Ovary (tissue), 3 donors: Measurements from ENCODE around the gene TSEN34.

Experiments
- POLR2A ChIP-seq: fragments of 450-650 bp; IDR thresholded peaks from one replicate; pipeline ENCODE4 v1.6.1; 2017; ENCODE audit warnings: antibody characterized with exemption, mild to moderate bottlenecking, moderate library complexity
- TF ChIP-seq, protein P1 (sequence below), 3 donors: fragments of 450-650 bp in 2 of 3; fragments of 200-600 bp in 1 of 3; IDR thresholded peaks; one replicate each; pipeline versions ENCODE4 v1.5.1 to v1.8.0; 2016 to 2022; ENCODE audit warnings: antibody characterized with exemption in 3 of 3, mild to moderate bottlenecking in 1 of 3
- donor health status: DM: no; HTN: no; CAD: no.

DNA sequence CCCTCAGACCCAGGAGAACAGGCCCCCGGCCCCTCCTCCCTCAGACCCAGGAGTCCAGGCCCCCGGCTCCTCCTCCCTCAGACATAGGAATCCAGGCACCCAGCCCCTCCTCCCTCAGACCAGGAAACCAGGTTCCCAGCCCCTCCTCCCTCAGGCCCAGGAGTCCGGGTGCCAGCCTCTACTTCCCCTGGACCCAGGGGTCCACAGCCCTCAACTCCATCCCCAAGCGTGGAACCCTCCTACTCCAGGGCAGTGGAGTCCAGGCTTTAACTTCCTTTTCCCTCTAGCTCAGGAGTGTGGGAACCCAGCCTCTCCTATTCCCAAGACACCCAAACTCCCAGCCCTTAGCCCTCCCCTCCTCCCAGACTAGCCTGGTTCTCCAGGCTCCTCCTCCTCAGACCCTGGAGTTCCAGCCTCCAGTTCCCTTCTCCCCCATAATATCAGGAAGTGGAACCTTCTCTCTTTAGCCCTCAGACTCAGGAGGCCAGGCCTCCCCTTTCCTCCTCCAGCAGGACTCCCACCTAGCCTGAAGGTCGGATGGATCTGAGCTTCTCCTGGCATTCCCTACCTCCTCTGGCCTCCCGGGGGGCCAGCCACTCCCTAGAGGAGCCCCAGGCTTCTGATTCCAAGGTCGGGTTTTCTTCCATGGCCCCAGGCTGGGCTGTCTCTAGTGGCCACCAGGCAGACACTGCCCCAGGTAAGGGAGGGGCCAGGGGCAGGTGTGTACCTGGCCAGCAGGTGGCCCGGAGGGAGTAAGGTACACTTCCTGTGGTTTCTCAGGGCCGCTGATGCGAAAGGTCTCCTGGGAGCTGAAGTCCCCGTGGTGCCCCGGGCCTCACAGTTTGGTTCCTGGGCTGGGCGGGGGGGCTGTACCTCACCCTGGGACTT is 18.4 kb upstream of the TSEN34 start, which contains the start of gene TMC4:
- TF ChIP-seq, protein P1, sequence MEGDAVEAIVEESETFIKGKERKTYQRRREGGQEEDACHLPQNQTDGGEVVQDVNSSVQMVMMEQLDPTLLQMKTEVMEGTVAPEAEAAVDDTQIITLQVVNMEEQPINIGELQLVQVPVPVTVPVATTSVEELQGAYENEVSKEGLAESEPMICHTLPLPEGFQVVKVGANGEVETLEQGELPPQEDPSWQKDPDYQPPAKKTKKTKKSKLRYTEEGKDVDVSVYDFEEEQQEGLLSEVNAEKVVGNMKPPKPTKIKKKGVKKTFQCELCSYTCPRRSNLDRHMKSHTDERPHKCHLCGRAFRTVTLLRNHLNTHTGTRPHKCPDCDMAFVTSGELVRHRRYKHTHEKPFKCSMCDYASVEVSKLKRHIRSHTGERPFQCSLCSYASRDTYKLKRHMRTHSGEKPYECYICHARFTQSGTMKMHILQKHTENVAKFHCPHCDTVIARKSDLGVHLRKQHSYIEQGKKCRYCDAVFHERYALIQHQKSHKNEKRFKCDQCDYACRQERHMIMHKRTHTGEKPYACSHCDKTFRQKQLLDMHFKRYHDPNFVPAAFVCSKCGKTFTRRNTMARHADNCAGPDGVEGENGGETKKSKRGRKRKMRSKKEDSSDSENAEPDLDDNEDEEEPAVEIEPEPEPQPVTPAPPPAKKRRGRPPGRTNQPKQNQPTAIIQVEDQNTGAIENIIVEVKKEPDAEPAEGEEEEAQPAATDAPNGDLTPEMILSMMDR (IDR thresholded peaks at IDR 0.05), result no peak
- TF ChIP-seq POLR2A, result no peak
